Neural progenitor cell (in vitro differentiated cells): ENCODE data around the gene KCTD10. TPM values are rescaled to one million over a fixed set of nuclear protein-coding genes. Genes with fewer than 3 reads are reported as not detected.

Experiments
- DNase-seq: peaks from one replicate; pipeline ENCODE4 v3.0.0-alpha.2; 2016; ENCODE audit warnings: low spot score
- H2AFZ ChIP-seq: fragments of 200-600 bp; sonication (generic); replicated peaks from 2 replicates; pipeline ENCODE4 v1.6.1; 2016; ENCODE audit warnings: antibody characterized with exemption
- H3F3A ChIP-seq: fragments of 200-600 bp; sonication (generic); 2 replicates; pipeline ENCODE4 v1.6.1; 2016; ENCODE audit warnings: antibody characterized with exemption, low read depth
- H3K27ac ChIP-seq: fragments of 200-600 bp; sonication (generic); 2 replicates; pipeline ENCODE4 v1.5.1; 2016; ENCODE audit warnings: mild to moderate bottlenecking
- H3K27me3 ChIP-seq: fragments of 200-600 bp; sonication (generic); 2 replicates; pipeline ENCODE4 v1.6.1; 2016; ENCODE audit warnings: mild to moderate bottlenecking, moderate library complexity
- H3K36me3 ChIP-seq: fragments of 200-600 bp; sonication (generic); 2 replicates; pipeline ENCODE4 v1.5.1; 2016
- H3K4me1 ChIP-seq: fragments of 200-600 bp; sonication (generic); 2 replicates; pipeline ENCODE4 v1.6.1; 2016; ENCODE audit warnings: mixed run types
- H3K4me2 ChIP-seq: fragments of 200-600 bp; sonication (generic); 2 replicates; pipeline ENCODE4 v1.6.1; 2016
- H3K4me3 ChIP-seq: fragments of 200-600 bp; sonication (generic); 2 replicates; pipeline ENCODE4 v1.5.1; 2016
- H3K79me2 ChIP-seq: fragments of 200-600 bp; sonication (generic); 2 replicates; pipeline ENCODE4 v1.6.1; 2016; ENCODE audit warnings: low read depth
- H3K9ac ChIP-seq: fragments of 200-600 bp; sonication (generic); 2 replicates; pipeline ENCODE4 v1.6.1; 2016
- H3K9me3 ChIP-seq: fragments of 200-600 bp; sonication (generic); 2 replicates; pipeline ENCODE4 v1.5.1; 2016; ENCODE audit warnings: low read depth
- H4K20me1 ChIP-seq: fragments of 200-600 bp; sonication (generic); 2 replicates; pipeline ENCODE4 v1.6.1; 2016; ENCODE audit warnings: low read depth
- H3K27ac Mint-ChIP-seq: 3 replicates; pipeline ENCODE4 v1.8.0; 2021; ENCODE audit warnings: mixed read lengths
- H3K27me3 Mint-ChIP-seq: 2 replicates; pipeline ENCODE4 v1.8.0; 2022; ENCODE audit warnings: low read depth, mild to moderate bottlenecking, inconsistent platforms, moderate library complexity, mixed read lengths; ENCODE audit not compliant: insufficient read depth
- H3K36me3 Mint-ChIP-seq: 3 replicates; pipeline ENCODE4 v1.8.0; 2021; ENCODE audit warnings: mixed read lengths
- H3K4me1 Mint-ChIP-seq: 3 replicates; pipeline ENCODE4 v1.8.0; 2021; ENCODE audit warnings: mixed read lengths
- H3K4me3 Mint-ChIP-seq: 3 replicates; pipeline ENCODE4 v1.8.0; 2021; ENCODE audit warnings: mild to moderate bottlenecking, moderate library complexity, mixed read lengths
- H3K9me3 Mint-ChIP-seq: 3 replicates; pipeline ENCODE4 v1.8.0; 2020; ENCODE audit warnings: mixed read lengths
- CTCF ChIP-seq: fragments of 200-600 bp; sonication (generic); IDR thresholded peaks from 2 replicates; pipeline ENCODE4 v1.5.1; 2017; ENCODE audit warnings: antibody characterized with exemption, mild to moderate bottlenecking
- EZH2 ChIP-seq: fragments of 200-600 bp; sonication (generic); IDR thresholded peaks from 2 replicates; pipeline ENCODE4 v1.6.1; 2017; ENCODE audit warnings: antibody characterized with exemption, mild to moderate bottlenecking, moderate library complexity
- EZH2phosphoT487 ChIP-seq: fragments of 200-600 bp; sonication (generic); IDR thresholded peaks from 2 replicates; pipeline ENCODE4 v1.6.1; 2017; ENCODE audit warnings: antibody characterized with exemption
- total RNA-seq: library from RNA; depleted of rRNA; stranded (reverse); fragments of >200 nt; gene quantifications from 2 replicates; pipeline ENCODE4 v1.2.3, GENCODE V29; 2015; ENCODE audit warnings: low replicate concordance

KCTD10 gene
- total RNA-seq, 1 donor from 2014 or later = 57.5 TPM

DNA sequence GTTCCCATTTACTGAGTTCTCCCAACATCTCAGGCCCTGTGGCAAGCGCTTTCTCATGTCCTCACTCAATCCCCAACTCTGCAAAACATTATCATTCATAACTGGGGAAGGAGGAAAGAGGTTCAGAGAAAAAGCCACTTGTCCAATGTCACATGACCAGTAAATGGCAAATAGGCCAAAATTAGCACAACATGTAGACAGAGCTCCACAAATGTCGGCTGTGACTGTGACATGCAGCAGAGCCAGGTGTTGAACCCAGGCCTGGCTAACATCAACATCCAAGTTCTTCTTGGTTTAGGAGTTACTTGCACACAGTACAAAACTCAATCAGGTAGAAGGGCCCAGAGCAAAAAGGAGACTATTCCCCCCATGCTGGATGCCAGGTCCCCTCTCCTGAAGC is 10.8 kb downstream of the KCTD10 start:
- H3K4me2 ChIP-seq = no peak overlapping the region
- no peaks in the 10 kb centered on the region for H3K27me3 ChIP-seq
- DNase-seq = no peak
- peaks cover 78% of the 10 kb centered on the region for H3K79me2 ChIP-seq
- H3K27ac ChIP-seq = no peak overlapping the region
- Mint-ChIP-seq H3K27ac (peak overlapping the region; percentile 46), H3K36me3 (peaks cover 25% of the 10 kb centered on the region), H3K27me3 (peaks cover 4% of the 10 kb centered on the region), H3K4me3 (no peak overlapping the region), H3K4me1 (peaks cover 72% of the 10 kb centered on the region), H3K9me3 (no peaks in the 10 kb centered on the region)
- peaks cover 16% of the 10 kb centered on the region for H3K4me1 ChIP-seq
- no peaks in the 10 kb centered on the region for H3F3A ChIP-seq
- H3K4me3 ChIP-seq = no peak overlapping the region
- H3K9me3 ChIP-seq = no peaks in the 10 kb centered on the region
- H3K9ac ChIP-seq = no peak overlapping the region
- TF ChIP-seq CTCF = no peak
- TF ChIP-seq EZH2phosphoT487 = no peak
- no peak for TF ChIP-seq EZH2
- H2AFZ ChIP-seq = no peak overlapping the region
- H4K20me1 ChIP-seq = peaks cover 90% of the 10 kb centered on the region
- H3K36me3 ChIP-seq = no peaks in the 10 kb centered on the region

- Histone ChIP-seq H3K36me3 (no peaks in the 10 kb centered on the region), H3K4me1 (peaks cover 16% of the 10 kb centered on the region)
These were observed 12.3 kb downstream of the KCTD10 start for GRCh38 chr12:109464642-109465351.

GRCh38 chr12:109463756-109464155 is 13.3 kb downstream of the KCTD10 start:
- Mint-ChIP-seq H3K27ac (peak overlapping the region; percentile 100), H3K27me3 (peaks cover 2% of the 10 kb centered on the region), H3K4me1 (peaks cover 85% of the 10 kb centered on the region), H3K9me3 (no peaks in the 10 kb centered on the region), H3K4me3 (peak overlapping the region; percentile 75), H3K36me3 (peaks cover 22% of the 10 kb centered on the region)
- Histone ChIP-seq H3K9ac (no peak overlapping the region), H3K27ac (no peak overlapping the region), H3F3A (peaks cover 9% of the 10 kb centered on the region), H3K4me2 (peak overlapping the region; percentile 47), H3K4me3 (no peak overlapping the region), H3K79me2 (peaks cover 72% of the 10 kb centered on the region), H4K20me1 (peaks cover 93% of the 10 kb centered on the region), H3K9me3 (no peaks in the 10 kb centered on the region), H3K4me1 (peaks cover 25% of the 10 kb centered on the region), H3K36me3 (no peaks in the 10 kb centered on the region), H2AFZ (no peak overlapping the region), H3K27me3 (no peaks in the 10 kb centered on the region)
- no peak for DNase-seq
- TF ChIP-seq EZH2 (no peak), EZH2phosphoT487 (no peak)

More at GRCh38 chr12:109464642-109465351, 12.3 kb downstream of the KCTD10 start:
- H3K9ac ChIP-seq = no peak overlapping the region
- Mint-ChIP-seq H3K9me3 (no peaks in the 10 kb centered on the region), H3K36me3 (peaks cover 20% of the 10 kb centered on the region), H3K4me3 (no peak overlapping the region), H3K27ac (peak overlapping the region; percentile 100), H3K4me1 (peaks cover 78% of the 10 kb centered on the region), H3K27me3 (peaks cover 4% of the 10 kb centered on the region)
- TF ChIP-seq EZH2phosphoT487 = no peak
- no peak for TF ChIP-seq CTCF
- no peak for TF ChIP-seq EZH2
- peaks cover 91% of the 10 kb centered on the region for H4K20me1 ChIP-seq
- peaks cover 76% of the 10 kb centered on the region for H3K79me2 ChIP-seq
- no peak overlapping the region for H2AFZ ChIP-seq
- H3K4me3 ChIP-seq = no peak overlapping the region
- no peak overlapping the region for H3K4me2 ChIP-seq
- no peaks in the 10 kb centered on the region for H3K27me3 ChIP-seq
- no peak for DNase-seq
- H3K27ac ChIP-seq = no peak overlapping the region
- H3K9me3 ChIP-seq = no peaks in the 10 kb centered on the region
- H3F3A ChIP-seq = no peaks in the 10 kb centered on the region
